Astrocyte (in vitro differentiated cells and primary cell): ENCODE data around the gene AP4B1. TPM values are rescaled to one million over a fixed set of nuclear protein-coding genes. Genes with fewer than 3 reads are reported as not detected.
A peak's percentile ranks its signal among the peaks of the same experiment; 100 is the strongest.

Experiments
- DNase-seq: peaks from one replicate; pipeline ENCODE4 v3.0.0-alpha.2; 2010; ENCODE audit warnings: low read depth
- FAIRE-seq: peaks from 2 replicates; lab custom pipeline; 2011; peaks lifted over from hg19 to GRCh38; lab: Jason Lieb, UNC
- H2AFZ ChIP-seq: 2 replicates; pipeline ENCODE4 v1.6.0; 2012; ENCODE audit warnings: low read depth, low read length, inconsistent platforms
- H3K27ac ChIP-seq: 2 replicates; pipeline ENCODE4 v1.5.1; 2011; ENCODE audit warnings: low read depth, low read length, inconsistent platforms
- H3K27me3 ChIP-seq: 2 replicates; pipeline ENCODE4 v1.6.0; 2011; ENCODE audit warnings: low read length, inconsistent platforms; ENCODE audit not compliant: insufficient read depth
- H3K36me3 ChIP-seq: 2 replicates; pipeline ENCODE4 v1.5.1; 2011; ENCODE audit warnings: low read length, inconsistent platforms; ENCODE audit not compliant: insufficient read depth
- H3K4me1 ChIP-seq: 2 replicates; pipeline ENCODE4 v1.5.1; 2011; ENCODE audit warnings: low read length, inconsistent platforms; ENCODE audit not compliant: insufficient read depth
- H3K4me2 ChIP-seq: 2 replicates; pipeline ENCODE4 v1.6.0; 2012; ENCODE audit warnings: low read length, inconsistent platforms
- H3K4me3 ChIP-seq: 2 replicates; pipeline ENCODE4 v1.5.1; 2011; ENCODE audit warnings: low read depth, mild to moderate bottlenecking, low read length, inconsistent platforms; ENCODE audit not compliant: insufficient read depth
- H3K79me2 ChIP-seq: 2 replicates; pipeline ENCODE4 v1.6.0; 2012; ENCODE audit warnings: mild to moderate bottlenecking, low read length, inconsistent platforms; ENCODE audit not compliant: insufficient read depth
- H3K9ac ChIP-seq: 2 replicates; pipeline ENCODE4 v1.6.0; 2012; ENCODE audit warnings: mild to moderate bottlenecking, low read length, inconsistent platforms
- H3K9me3 ChIP-seq: 2 replicates; pipeline ENCODE4 v1.5.1; 2012; ENCODE audit warnings: low read depth, mild to moderate bottlenecking, low read length, inconsistent platforms; ENCODE audit not compliant: insufficient read depth
- H4K20me1 ChIP-seq: 2 replicates; pipeline ENCODE4 v1.6.0; 2012; ENCODE audit warnings: low read length, inconsistent platforms; ENCODE audit not compliant: insufficient read depth
- H3K27ac Mint-ChIP-seq: one replicate; pipeline ENCODE4 v1.8.0; 2021; ENCODE audit warnings: mild to moderate bottlenecking, mixed read lengths; ENCODE audit not compliant: unreplicated experiment
- H3K27me3 Mint-ChIP-seq: one replicate; pipeline ENCODE4 v1.8.0; 2021; ENCODE audit warnings: low read depth, mixed read lengths; ENCODE audit not compliant: unreplicated experiment
- H3K36me3 Mint-ChIP-seq: one replicate; pipeline ENCODE4 v1.8.0; 2021; ENCODE audit warnings: low read depth, mixed read lengths; ENCODE audit not compliant: unreplicated experiment
- H3K4me1 Mint-ChIP-seq: one replicate; pipeline ENCODE4 v1.8.0; 2021; ENCODE audit warnings: low read depth, mixed read lengths; ENCODE audit not compliant: unreplicated experiment
- H3K4me3 Mint-ChIP-seq: one replicate; pipeline ENCODE4 v1.8.0; 2021; ENCODE audit warnings: mild to moderate bottlenecking, moderate library complexity, mixed read lengths; ENCODE audit not compliant: unreplicated experiment
- H3K9me3 Mint-ChIP-seq: one replicate; pipeline ENCODE4 v1.8.0; 2021; ENCODE audit warnings: mild to moderate bottlenecking, mixed read lengths; ENCODE audit not compliant: unreplicated experiment
- CTCF ChIP-seq: IDR thresholded peaks from 2 replicates; pipeline ENCODE4 v1.5.1; 2011; ENCODE audit warnings: low read depth, mild to moderate bottlenecking, inconsistent platforms, low read length, moderate library complexity; ENCODE audit not compliant: insufficient read depth
- EZH2 ChIP-seq: IDR thresholded peaks from 2 replicates; pipeline ENCODE4 v1.6.1; 2012; ENCODE audit warnings: mild to moderate bottlenecking, low read length, inconsistent platforms; ENCODE audit not compliant: insufficient read depth
- total RNA-seq: library from RNA; stranded (reverse); gene quantifications from 2 replicates; pipeline ENCODE4 v1.2.1, GENCODE V29; 2021

Gene AP4B1
- total RNA-seq, 1 donor from 2014 or later = 14.9 TPM

GRCh38 chr1:113868387-113869083 is 36.1 kb downstream of the AP4B1 start:
- no peak overlapping the region for H3K4me3 ChIP-seq
- FAIRE-seq (no peak), DNase-seq (peak; percentile 67)
- H4K20me1 ChIP-seq = no peaks in the 10 kb centered on the region
- Mint-ChIP-seq H3K4me3 (no peak overlapping the region), H3K27ac (no peak overlapping the region), H3K27me3 (peaks cover under 1% of the 10 kb centered on the region), H3K9me3 (no peaks in the 10 kb centered on the region), H3K4me1 (peaks cover 13% of the 10 kb centered on the region), H3K36me3 (no peaks in the 10 kb centered on the region)
- H3K27me3 ChIP-seq = no peaks in the 10 kb centered on the region
- TF ChIP-seq EZH2 (no peak), CTCF (no peak)
- H2AFZ ChIP-seq = no peak overlapping the region
- H3K9ac ChIP-seq = no peak overlapping the region
- H3K9me3 ChIP-seq = no peaks in the 10 kb centered on the region
- H3K4me2 ChIP-seq = peak overlapping the region; percentile 24
- no peaks in the 10 kb centered on the region for H3K79me2 ChIP-seq
- H3K27ac ChIP-seq = peak overlapping the region; percentile 29
- H3K4me1 ChIP-seq = peaks cover 11% of the 10 kb centered on the region
- no peaks in the 10 kb centered on the region for H3K36me3 ChIP-seq

GRCh38 chr1:113861641-113862040 is 43.0 kb downstream of the AP4B1 start:
- Mint-ChIP-seq H3K4me1 (peaks cover 17% of the 10 kb centered on the region), H3K27me3 (peaks cover 3% of the 10 kb centered on the region), H3K36me3 (no peaks in the 10 kb centered on the region), H3K9me3 (no peaks in the 10 kb centered on the region), H3K4me3 (no peak overlapping the region), H3K27ac (no peak overlapping the region)
- no peaks in the 10 kb centered on the region for H3K27me3 ChIP-seq
- no peak for FAIRE-seq
- no peaks in the 10 kb centered on the region for H3K36me3 ChIP-seq
- no peaks in the 10 kb centered on the region for H3K9me3 ChIP-seq
- TF ChIP-seq EZH2 = no peak
- TF ChIP-seq CTCF = no peak
- no peak for DNase-seq
- no peak overlapping the region for H2AFZ ChIP-seq
- no peak overlapping the region for H3K9ac ChIP-seq
- H3K4me1 ChIP-seq = peaks cover 16% of the 10 kb centered on the region
- H3K27ac ChIP-seq = no peak overlapping the region
- H3K4me2 ChIP-seq = no peak overlapping the region
- H4K20me1 ChIP-seq = no peaks in the 10 kb centered on the region
- H3K79me2 ChIP-seq = no peaks in the 10 kb centered on the region
- no peak overlapping the region for H3K4me3 ChIP-seq

DNA sequence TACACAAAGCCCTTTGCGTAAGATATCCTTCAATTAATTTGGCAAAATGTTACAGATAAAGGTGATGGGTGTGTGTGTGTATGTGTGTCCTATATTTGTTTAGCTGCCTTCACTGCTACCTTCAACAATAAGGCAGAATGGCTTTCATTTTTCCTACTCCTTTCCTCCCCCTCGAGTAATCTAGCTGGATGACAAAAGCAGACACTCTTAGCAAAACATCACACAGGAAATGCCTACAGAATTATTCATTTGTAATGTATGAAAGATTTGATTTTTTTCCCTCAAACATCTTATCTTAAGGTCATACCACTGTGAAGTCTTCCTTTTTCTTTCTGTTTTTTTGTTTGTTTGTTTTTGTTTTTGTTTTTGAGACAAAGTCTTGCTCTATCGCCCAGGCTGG is 43.7 kb downstream of the AP4B1 start:
- FAIRE-seq = no peak
- H3K4me2 ChIP-seq = peak overlapping the region; percentile 78
- peak; percentile 80 for DNase-seq

More for the DNA sequence above, 43.7 kb downstream of the AP4B1 start:
- Histone ChIP-seq H4K20me1 (no peaks in the 10 kb centered on the region), H3K27me3 (no peaks in the 10 kb centered on the region), H3K4me3 (peak overlapping the region; percentile 38), H3K4me1 (peaks cover 16% of the 10 kb centered on the region), H3K79me2 (no peaks in the 10 kb centered on the region), H3K27ac (peak overlapping the region; percentile 85), H3K9ac (peak overlapping the region; percentile 57), H2AFZ (peak overlapping the region; percentile 59), H3K36me3 (no peaks in the 10 kb centered on the region), H3K9me3 (no peaks in the 10 kb centered on the region)
- no peak for TF ChIP-seq CTCF
- TF ChIP-seq EZH2 = no peak
- Mint-ChIP-seq H3K27ac (peak overlapping the region; percentile 75), H3K27me3 (peaks cover 3% of the 10 kb centered on the region), H3K4me3 (no peak overlapping the region), H3K9me3 (no peaks in the 10 kb centered on the region), H3K4me1 (peaks cover 21% of the 10 kb centered on the region), H3K36me3 (no peaks in the 10 kb centered on the region)
